ENCODE results near the gene PTCD1. TPM values are rescaled to one million over a fixed set of nuclear protein-coding genes. Genes with fewer than 3 reads are reported as not detected.

The PTCD1 gene
- total and polyA plus RNA-seq, 9 of the 15 experiments (the other 6 are each of a cell fraction or from before 2014, with no cell fraction given), result 0.46 to 17.1 (median 6.2) TPM

DNA sequence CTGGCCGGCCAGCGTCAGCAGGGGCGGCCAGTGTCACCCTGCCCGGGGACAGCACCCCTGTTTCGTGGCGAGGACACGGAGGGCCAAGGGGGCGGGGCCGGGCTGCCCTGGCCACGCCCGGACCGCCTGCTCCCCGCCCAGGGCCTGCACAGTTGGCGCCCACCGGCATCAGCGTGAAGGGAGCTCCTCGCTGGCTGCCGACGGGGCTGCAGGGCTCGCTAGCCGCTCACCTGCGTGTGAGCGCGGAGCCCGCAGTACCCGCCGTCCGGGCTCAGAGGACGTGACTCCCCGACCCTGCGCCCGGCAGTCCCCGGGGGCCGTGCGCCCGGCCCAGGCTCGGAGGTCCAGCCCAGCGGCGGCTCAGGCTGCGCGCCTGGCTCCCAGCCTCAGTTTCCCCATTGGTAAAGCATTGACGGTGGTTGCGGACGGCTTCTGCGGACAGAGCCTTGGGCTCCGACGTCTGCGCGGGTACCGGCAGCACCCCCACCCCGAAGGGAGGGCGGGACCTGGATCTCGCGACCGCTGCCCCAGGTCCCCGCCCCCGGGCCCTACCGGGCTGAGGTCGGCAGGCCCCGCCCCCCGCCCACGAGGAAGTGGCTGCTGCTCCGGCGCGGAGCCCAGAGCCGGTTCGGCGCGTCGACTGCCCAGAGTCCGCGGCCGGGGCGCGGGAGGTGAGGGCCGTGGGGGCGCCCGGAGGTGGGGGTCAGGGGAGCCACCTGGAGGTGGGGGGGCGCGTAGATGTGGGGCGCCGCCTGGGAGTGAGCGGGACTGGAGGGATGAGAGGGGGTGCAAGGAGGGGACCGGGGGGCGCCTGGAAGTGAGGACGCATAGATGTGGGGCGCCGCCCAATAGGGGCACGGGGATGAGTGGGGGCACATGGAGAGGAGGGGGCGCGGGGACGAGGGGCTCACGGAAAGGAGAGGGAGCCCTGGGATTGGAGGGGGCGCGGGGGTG, 64.2 kb downstream of the PTCD1 start, which contains the start of gene ARPC1B (continued):
- TF ChIP-seq ETV1 (tag; conservative IDR thresholded peaks at IDR 0.05; ENCODE audit: low read depth), result no peak
- no peak for TF ChIP-seq LEF1 (IDR thresholded peaks at IDR 0.05)
- TF ChIP-seq, protein P1, sequence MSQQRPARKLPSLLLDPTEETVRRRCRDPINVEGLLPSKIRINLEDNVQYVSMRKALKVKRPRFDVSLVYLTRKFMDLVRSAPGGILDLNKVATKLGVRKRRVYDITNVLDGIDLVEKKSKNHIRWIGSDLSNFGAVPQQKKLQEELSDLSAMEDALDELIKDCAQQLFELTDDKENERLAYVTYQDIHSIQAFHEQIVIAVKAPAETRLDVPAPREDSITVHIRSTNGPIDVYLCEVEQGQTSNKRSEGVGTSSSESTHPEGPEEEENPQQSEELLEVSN (IDR thresholded peaks at IDR 0.05; ENCODE audit: borderline replicate concordance in 1 of 2, extremely low read depth in 1 of 2, insufficient read depth in 1 of 2, insufficient read length in 1 of 2, low read depth in 1 of 2, low read length in 1 of 2, poor library complexity in 1 of 2, severe bottlenecking in 1 of 2), result peak; percentile 62 to 86
- no peak for TF ChIP-seq STAT5A (IDR thresholded peaks at IDR 0.05; ENCODE audit: borderline replicate concordance, low read length)
- no peak for TF ChIP-seq MYNN (IDR thresholded peaks at IDR 0.05)
- TF ChIP-seq MYNN (CRISPR knock-in tag; IDR thresholded peaks at IDR 0.05), result no peak
- no peak; the same call in 1 of the 2 replicates for TF ChIP-seq ZBED1 (IDR thresholded peaks at IDR 0.05)
- TF ChIP-seq, protein P2, sequence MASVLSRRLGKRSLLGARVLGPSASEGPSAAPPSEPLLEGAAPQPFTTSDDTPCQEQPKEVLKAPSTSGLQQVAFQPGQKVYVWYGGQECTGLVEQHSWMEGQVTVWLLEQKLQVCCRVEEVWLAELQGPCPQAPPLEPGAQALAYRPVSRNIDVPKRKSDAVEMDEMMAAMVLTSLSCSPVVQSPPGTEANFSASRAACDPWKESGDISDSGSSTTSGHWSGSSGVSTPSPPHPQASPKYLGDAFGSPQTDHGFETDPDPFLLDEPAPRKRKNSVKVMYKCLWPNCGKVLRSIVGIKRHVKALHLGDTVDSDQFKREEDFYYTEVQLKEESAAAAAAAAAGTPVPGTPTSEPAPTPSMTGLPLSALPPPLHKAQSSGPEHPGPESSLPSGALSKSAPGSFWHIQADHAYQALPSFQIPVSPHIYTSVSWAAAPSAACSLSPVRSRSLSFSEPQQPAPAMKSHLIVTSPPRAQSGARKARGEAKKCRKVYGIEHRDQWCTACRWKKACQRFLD (CRISPR knock-in tag; IDR thresholded peaks at IDR 0.05), result peak; percentile 85; the same call in 1 of the 2 replicates
- no peak for TF ChIP-seq CHCHD3 (CRISPR knock-in tag; IDR thresholded peaks at IDR 0.05)
- no peak for TF ChIP-seq DIDO1 (tag; IDR thresholded peaks at IDR 0.05; ENCODE audit: low read depth)
- TF ChIP-seq, protein P3, sequence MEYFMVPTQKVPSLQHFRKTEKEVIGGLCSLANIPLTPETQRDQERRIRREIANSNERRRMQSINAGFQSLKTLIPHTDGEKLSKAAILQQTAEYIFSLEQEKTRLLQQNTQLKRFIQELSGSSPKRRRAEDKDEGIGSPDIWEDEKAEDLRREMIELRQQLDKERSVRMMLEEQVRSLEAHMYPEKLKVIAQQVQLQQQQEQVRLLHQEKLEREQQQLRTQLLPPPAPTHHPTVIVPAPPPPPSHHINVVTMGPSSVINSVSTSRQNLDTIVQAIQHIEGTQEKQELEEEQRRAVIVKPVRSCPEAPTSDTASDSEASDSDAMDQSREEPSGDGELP (CRISPR knock-in tag; IDR thresholded peaks at IDR 0.05; ENCODE audit: borderline replicate concordance), result no peak
- no peak for TF ChIP-seq ZNF780A (CRISPR knock-in tag; IDR thresholded peaks at IDR 0.05)
- TF ChIP-seq, protein P4, sequence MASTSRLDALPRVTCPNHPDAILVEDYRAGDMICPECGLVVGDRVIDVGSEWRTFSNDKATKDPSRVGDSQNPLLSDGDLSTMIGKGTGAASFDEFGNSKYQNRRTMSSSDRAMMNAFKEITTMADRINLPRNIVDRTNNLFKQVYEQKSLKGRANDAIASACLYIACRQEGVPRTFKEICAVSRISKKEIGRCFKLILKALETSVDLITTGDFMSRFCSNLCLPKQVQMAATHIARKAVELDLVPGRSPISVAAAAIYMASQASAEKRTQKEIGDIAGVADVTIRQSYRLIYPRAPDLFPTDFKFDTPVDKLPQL (IDR thresholded peaks at IDR 0.05; ENCODE audit: extremely low read depth, insufficient read length), result no peak
- TF ChIP-seq GTF2E2 (tag; IDR thresholded peaks at IDR 0.05), result 0 out of 2 replicates have a peak, but pooled peaks have one; percentile 43
- TF ChIP-seq ZNF124 (CRISPR knock-in tag; IDR thresholded peaks at IDR 0.05), result no peak
- TF ChIP-seq ZBTB7A (IDR thresholded peaks at IDR 0.05; ENCODE audit: borderline replicate concordance, control insufficient read depth, low read depth, low read length), result peak; percentile 48
- TF ChIP-seq RBM14 (IDR thresholded peaks at IDR 0.05; ENCODE audit: borderline replicate concordance, insufficient read depth, low read depth, low read length), result no peak
- TF ChIP-seq SMARCA5 (IDR thresholded peaks at IDR 0.05), result no peak
- TF ChIP-seq HIVEP1 (CRISPR knock-in tag; IDR thresholded peaks at IDR 0.05), result no peak
- TF ChIP-seq, protein P5, sequence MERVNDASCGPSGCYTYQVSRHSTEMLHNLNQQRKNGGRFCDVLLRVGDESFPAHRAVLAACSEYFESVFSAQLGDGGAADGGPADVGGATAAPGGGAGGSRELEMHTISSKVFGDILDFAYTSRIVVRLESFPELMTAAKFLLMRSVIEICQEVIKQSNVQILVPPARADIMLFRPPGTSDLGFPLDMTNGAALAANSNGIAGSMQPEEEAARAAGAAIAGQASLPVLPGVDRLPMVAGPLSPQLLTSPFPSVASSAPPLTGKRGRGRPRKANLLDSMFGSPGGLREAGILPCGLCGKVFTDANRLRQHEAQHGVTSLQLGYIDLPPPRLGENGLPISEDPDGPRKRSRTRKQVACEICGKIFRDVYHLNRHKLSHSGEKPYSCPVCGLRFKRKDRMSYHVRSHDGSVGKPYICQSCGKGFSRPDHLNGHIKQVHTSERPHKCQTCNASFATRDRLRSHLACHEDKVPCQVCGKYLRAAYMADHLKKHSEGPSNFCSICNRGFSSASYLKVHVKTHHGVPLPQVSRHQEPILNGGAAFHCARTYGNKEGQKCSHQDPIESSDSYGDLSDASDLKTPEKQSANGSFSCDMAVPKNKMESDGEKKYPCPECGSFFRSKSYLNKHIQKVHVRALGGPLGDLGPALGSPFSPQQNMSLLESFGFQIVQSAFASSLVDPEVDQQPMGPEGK (CRISPR knock-in tag; IDR thresholded peaks at IDR 0.05; ENCODE audit: borderline replicate concordance), result no peak
- TF ChIP-seq ZNF212 (CRISPR knock-in tag; IDR thresholded peaks at IDR 0.05), result no peak
- TF ChIP-seq KDM2B (CRISPR knock-in tag; IDR thresholded peaks at IDR 0.05), result no peak
